GM19023 (cell line): Measurements from ENCODE around the gene RTN1.

ENCODE experiments used
- ATAC-seq: cut with Tn5 transposase; IDR thresholded peaks from one replicate; pipeline ENCODE4 v1.9.1; 2021; ENCODE audit warnings: mild to moderate bottlenecking, moderate library complexity; ENCODE audit not compliant: unreplicated experiment

The RTN1 gene

DNA sequence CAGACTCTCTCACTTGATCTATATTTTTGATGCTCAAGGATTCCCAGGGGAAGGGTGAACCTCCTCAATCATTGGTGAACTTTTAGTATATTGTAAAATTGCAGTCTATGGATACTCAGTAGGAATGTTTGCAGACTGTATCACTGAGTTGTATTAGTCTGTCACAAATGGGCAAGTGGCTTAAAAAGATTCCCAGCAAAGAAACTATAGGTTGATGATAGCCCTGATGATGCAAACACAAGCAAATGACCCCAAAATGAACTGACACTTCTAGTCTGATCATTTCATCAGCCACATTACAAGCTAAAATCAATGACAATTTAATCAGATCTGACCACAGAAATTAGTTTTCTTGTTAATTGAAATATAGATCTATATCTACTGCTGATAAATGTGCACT lies 59.5 kb downstream of the RTN1 start:
- no peak for ATAC-seq

DNA sequence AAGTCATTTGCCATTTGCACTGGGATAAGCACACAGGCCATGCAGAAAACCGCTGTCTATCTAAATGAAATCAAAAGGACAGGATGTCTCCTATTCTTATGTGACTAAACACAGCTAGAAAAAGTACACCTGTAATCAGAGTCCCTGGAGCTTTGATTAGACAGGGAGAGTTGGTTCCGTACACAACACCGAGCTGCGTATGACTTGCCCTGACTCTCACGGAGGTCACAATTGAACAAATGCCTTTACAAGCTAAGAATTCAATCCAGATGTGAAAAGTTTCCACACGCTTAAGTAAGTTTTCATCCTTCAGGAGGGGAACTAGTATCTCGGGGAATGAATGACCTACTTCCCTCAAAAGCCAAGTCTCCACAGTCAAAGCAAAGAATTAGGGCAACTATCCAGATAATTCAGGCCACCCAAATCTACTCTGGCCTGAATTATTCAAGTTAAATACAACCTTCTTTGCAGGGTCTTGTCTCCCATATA lies 67.5 kb downstream of the RTN1 start:
- no peak for ATAC-seq

DNA sequence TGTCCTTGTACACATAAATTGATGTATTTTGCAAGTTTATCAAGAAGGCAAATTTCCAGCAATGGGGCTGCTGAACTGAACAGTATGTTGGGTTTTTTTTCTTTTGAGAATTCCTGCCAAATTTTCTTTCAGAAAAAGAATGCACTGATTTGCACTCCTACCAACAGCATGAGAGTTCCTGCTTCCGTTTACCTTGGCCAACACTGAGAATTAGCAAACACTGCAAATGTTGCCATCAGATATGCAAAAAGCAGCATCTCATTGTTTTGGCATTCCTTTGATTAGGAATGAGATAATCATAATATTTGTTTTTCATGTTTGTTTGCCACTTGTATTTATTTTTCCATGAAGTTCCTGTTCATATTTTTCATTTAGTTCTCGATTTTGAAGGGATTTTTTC lies 82.4 kb downstream of the RTN1 start:
- ATAC-seq = no peak

DNA sequence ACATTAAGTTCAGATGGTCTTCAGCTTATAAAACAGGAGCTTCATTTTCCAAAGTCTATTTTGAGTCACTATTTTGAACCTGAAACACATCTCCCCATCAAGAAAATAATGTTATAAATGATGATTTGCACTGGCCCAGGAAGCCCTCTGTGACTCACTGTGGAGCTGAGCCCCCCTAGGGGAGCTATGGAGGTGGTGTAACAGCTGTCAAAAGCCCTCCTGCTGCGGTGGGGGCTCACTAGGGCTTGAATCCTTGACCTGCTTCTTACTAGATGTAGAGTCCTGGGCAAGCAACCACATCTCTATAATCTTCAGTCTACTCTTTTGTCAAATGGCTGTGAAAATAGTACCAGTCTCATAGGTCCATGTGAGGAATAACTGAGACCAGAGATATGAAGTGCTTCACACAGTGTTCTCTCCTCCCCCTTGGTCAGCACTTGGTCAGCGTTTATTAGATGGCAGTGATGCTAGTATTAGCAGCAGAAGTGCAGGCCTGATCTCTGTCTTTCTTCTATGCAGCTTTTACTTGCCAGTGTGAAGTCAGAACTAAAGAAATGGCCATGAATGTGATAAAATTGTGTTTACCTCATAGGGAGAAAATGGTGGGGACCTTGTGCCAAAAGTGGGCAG lies 83.4 kb downstream of the RTN1 start:
- ATAC-seq = no peak

DNA sequence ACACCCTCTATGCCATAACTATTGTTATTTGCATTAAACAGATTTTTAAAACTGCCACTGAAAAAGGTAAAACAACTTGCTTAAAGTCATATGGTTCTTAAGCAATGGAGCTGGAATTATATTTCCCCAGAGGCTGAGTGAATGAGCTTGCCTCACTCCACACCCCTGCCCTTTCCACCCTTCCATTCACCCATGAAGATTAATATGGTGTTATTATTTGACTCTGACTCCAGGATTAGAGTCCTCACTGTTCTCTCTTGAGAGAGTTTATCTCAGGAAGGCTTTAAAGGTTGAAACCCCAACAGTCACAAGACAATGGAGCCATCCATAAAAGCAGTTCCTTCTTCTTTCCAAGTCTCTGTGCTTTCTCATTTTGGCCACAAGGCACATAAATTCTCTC lies 84.9 kb downstream of the RTN1 start:
- ATAC-seq = no peak

DNA sequence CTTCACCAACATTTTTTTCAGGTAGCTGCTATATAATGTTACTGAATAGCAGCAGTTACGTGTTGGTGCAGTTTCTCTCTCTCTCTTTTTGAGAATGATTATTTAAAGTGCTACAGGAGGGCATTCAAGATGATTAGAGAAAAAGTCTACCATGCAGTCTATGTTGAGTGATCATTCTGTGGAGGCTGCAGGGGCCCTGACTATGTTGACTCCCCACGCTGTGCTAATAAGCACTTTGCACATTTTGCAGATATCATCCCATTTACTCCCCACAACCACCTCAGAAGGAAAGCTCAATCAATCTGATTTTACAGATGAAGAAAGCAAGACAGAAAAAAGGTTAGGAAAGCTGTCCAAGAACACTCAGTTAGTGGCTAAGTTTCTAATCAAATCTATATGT lies 87.8 kb downstream of the RTN1 start:
- ATAC-seq = no peak

DNA sequence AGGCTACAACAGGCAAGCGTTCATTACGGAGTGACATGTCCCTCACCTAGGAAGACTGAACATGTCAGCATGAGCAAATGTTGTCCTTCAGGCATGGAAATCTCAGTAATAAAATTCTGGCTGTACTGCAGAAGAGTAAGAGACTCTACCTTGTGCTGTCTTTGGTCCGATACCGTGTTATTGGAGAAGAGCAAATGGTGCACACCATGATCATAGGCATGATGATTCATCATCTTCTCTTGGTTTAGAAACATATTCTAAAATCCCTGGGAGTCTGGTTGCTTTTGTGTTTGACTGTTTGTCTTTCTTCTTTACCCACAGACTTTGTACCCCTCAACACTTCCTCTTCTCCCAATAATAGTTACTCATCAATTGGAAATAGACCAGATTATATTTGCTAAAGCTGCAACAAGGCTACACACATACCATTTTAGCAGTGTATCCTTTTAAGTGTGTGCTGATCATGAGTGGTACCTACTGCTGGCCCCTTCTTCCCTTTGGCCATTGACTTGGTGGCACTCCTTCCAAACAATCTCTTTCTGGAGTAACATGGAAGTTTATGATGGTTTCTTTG lies 93.5 kb downstream of the RTN1 start:
- no peak for ATAC-seq

DNA sequence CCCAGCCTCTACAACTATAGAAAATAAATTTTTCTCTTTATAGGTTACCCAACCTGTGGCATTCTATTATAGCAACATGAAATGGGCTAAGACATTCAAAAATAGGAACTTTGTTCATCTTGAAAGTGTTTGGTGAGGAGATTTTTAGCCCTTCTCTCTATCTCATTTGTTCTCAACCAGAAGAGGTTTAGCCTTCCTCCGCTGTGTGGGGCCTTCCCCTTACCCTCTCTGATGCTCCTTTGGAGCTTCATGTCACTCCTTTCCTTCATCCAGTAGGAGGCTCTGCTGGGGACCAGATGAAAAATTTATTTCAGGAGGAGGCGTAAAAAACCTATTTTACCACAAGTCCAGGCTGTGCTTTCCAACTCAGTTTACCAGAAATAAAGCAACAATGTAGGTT lies 94.1 kb downstream of the RTN1 start:
- no peak for ATAC-seq

DNA sequence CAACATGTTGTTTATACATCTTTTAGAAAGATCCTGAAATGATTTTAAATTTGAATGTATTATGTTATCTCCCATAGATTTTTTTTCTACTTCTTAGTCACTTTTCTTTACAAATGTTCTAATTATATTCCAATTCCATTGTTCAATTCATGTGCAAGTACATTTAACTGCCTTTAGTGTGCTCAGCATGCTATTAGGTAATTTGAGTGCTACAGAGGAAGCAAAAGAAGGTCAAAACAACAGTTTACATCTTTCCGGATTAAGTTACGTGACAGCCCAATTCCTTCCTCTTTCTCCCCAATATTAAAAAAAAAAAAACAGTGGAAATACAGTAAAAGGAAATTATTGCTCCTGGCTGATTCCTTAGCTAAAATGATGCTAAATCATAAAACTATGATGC lies 98.3 kb downstream of the RTN1 start:
- ATAC-seq = no peak

DNA sequence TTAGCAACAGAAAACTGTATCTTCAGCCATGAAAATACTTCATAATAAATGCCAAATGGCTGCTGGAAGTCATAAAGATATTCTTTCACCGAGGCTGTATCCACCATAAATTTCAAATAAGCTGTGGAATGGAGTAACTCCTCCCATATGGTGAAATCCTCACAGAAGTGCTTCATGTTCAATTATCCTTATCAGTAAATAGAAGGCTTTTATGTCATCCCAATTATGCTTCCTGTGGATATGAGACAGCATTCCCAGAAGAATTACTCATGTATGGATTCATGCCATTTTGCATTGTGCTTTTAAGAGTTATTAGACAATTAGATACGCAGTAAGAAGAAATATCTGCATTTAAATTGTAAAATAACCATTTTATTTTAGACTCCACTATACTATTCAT lies 99.0 kb downstream of the RTN1 start:
- ATAC-seq = no peak

DNA sequence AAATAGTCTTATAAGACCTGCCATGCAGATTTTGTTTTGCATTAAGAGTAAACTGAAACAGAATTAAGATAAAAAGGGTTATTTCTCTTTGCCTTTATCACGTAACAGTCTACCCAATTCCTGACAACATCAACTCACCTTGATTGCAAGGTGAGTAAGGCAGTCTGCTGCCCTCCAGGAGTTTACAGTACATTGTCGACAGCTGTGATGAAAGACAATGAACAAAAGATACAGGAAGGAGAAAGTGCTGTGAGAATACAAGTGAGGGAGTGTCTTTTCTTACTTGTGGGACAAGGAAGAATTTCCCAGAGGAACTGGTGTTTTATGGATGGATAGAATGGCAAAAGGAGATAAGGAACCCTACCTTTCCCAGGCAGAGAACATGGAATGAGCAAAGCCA lies 101.0 kb downstream of the RTN1 start:
- ATAC-seq = no peak

DNA sequence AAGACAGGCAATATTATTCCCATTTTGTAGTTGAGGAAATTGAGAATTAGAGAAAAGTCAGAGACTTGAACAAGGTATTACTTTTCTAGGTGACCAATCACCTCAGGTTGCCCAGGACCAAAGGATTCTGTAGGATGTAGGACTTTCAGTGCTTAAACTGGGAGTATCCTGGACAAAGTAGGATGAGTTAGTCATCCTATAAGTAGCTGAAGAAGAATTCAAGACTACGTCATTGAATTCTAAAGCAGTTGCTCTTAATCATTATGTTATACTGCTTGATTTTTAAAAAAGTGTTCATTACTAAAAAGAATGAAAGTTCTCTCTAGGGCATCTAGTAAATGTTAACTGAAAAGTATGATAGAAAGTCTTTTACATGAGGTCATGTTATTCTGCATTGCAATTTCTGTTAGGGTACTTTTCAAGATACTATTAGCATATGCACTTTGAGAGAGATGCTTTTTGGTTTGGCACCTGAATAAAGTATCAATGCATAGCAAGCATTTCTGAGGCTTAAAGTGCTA lies 101.7 kb downstream of the RTN1 start:
- no peak for ATAC-seq

DNA sequence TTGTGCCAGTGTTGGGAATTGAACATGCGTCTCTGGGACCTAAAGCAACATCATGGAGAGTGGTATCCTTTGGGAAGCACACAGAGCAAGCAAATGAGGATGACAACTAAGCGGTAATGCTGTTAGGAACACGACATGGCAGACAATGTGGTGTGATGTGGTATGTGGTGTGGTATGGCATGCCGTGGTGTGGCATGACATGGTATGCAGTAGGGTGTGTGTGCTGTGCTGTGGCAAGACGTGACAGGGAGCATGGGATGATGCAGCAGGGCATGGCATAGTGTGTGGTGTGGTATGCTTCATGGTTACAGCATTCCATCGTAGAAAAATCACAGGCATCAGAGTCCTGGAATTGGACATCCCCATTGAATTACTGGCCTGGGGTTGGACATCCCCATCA lies 108.7 kb downstream of the RTN1 start:
- no peak for ATAC-seq

DNA sequence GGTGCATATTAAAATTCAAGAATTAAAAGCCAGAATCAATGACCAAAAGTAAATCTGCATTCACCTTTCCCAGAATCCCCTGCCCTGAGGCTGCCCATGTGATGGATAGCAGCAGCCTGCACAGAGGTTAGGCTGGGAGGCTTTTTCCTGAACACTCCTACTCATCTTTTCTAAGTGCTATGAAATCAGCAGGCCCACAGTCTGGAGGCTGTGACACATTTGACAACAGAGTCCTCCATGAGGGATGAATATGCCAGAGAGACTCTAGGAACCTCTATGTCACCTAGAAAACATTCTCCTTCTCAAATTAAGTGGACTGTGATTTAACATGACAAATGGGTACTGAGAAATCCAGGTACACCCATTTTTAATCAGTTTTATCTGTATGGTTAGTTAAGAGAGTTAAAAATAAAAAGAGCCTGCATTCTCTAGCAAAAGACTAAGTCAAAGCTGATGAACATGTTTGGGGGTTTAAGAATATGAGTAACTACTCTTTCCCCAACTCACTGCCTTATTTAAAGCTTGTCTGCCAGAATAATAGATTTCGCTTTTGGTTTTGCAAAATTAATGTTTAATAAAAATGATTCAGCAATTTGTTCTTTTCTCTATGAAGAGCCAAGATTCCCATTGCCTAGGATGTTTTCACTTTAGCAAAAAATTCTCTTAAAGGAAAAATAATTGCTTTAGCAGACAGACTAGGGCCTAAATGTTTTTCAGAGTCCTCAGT lies 115.0 kb downstream of the RTN1 start:
- no peak for ATAC-seq

DNA sequence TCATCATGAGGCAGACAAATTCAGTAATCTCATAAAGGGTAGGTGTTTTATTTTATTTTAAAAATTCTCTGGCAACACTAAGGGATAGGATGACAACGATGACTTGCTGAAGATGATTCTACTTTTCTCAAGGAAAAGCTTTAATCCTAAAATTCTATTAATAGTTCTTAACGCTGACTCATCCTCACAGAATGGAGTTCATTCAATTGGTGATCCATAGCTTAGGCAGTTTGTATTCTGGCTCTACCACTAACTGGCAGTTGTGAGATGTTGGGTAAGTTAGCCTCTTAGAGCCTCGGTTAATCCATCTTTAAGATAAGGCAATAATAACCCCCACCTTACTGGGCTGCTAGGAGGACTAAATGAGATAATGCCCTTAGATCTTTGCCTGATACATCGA lies 116.3 kb downstream of the RTN1 start:
- no peak for ATAC-seq

DNA sequence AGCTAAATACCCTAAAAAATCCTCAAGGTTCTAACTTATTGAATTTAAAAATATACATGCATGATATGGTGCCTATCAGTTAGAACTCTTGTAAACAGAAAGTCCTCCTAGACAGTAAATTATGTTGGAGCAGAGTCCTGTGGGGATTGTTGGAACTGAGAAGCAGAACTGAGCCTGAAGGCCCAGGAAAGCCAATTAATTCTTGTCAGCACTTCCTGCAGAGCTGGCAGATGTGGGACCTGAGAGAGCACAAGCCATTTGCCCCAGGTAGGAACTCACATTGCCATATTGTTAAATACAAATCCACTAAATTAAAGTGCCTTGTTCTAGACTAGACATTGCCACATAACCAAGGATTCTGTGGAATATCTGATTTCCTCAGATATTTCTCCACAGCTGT lies 117.1 kb downstream of the RTN1 start:
- no peak for ATAC-seq

DNA sequence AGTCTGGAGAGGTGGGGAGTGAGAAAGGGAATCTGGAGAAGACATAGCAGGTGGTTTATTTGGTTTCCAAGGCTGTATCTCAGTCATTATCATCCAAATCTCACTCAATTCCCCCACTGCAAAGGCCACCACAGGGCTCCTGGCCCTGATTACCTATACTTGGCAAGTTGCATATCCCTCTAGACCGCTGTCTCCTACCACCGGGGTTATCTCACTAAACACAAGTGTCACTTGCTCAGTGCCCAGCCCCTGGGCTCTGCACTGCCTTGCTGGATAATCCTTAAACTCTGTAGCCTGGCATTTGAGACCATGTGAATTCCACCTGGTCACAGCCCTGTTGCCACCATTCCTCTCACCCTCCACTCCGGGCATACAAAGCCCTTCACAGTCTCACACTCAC lies 119.0 kb downstream of the RTN1 start:
- ATAC-seq = no peak

DNA sequence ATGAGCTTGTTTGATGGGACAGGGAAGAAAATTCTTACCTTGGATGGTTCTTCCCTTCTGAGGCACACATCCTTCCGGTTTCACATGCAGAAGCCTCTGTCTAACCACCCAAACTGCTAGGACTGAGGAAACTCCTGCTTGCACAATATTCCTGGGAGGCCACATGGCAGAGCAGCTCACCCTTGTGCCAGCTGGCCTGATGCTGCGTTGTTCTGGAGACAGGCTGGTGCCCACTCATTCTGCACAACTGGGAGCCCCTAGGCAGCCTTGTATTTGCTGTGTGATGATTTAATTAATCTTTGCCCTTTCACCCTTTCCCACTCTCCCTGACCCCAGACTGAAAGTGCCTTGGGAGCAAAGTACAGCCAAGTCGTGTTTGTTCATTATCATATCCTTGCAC lies 130.8 kb downstream of the RTN1 start:
- no peak for ATAC-seq

DNA sequence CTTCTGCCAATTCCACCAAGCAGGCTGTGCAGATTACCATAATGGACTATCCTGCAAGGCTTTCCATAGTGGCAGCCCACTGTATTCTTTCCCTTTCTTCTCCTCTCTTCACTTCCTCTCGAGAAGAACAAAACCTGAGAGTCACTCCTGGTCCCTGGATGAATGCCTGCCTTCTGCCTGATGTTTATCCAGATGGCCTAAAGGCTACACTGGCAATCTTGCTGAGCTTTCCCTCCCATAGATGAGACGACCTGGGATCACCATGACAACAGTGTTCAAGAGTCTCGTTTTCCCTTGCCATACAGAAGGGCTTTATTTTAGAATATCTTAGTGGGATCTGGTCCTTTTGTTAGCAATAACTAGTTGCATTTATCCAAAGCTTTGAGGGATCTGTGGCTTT lies 142.3 kb downstream of the RTN1 start:
- no peak for ATAC-seq

DNA sequence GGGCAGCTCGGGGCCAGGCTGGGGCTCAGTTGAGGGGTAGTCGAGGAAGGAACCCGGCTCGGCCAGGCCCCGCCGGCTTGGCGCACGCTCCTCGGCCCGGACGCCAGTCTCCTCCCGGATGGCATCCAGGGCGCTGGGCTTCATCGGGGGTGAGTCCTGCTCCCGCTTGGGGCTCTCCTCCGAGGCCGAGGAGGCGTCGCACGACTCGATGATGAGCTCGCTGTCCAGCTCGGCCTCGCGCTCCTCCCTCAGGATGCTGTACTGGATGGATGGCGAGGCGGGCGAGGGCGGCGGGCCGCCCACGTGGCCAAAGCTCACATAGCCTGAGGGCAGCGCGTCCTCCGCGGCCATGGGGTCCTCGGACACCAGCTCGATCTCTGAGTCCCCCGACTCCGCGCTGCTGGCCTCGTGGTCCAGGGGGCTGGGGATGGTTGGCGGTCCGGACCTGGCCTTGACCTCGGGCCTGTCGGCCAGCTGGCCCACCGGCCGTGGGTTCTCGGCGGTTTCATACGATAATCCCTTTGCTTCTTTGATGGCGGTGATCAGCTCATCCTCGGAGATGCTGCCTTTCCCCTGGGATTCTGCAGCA lies 143.4 kb downstream of the RTN1 start:
- no peak for ATAC-seq

DNA sequence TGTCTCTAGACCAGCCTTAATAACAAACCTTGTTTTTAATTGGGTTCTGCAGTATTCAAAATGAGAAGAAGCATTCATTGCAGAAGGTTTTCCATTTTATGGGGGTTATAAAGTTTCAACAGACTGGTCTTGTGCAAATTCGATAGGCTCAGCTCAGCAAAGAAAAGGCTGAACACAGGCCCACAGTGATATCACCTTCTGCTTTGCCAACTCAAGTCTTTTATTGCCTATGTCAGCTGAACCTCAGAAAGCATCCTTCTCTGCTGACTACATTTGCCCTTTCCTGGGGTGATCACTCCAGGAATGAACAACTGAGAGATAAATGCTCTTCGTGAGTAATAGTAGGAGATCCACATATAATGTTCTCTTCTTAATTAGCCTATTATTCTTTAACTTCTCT lies 159.5 kb downstream of the RTN1 start:
- no peak for ATAC-seq
